Keratinocyte (primary cell): ENCODE data around the gene CFL1. TPM values are rescaled to one million over a fixed set of nuclear protein-coding genes. Genes with fewer than 3 reads are reported as not detected.

Source experiments
- DNase-seq: peaks from one replicate; pipeline ENCODE4 v3.0.0-alpha.2; 2011; ENCODE audit warnings: low read depth, missing footprints, low spot score
- FAIRE-seq: peaks from 2 replicates; lab custom pipeline; 2011; peaks lifted over from hg19 to GRCh38; lab: Jason Lieb, UNC
- H2AFZ ChIP-seq: 2 replicates; pipeline ENCODE4 v1.6.0; 2012; ENCODE audit warnings: low read length, control low read depth, inconsistent platforms; ENCODE audit not compliant: control insufficient read depth
- H3K27ac ChIP-seq: 2 replicates; pipeline ENCODE4 v1.5.1; 2011; ENCODE audit warnings: low read length; ENCODE audit not compliant: control insufficient read depth, insufficient read depth
- H3K27me3 ChIP-seq: 3 replicates; pipeline ENCODE4 v1.6.0; 2011; ENCODE audit warnings: low read length; ENCODE audit not compliant: control insufficient read depth, insufficient read depth; ENCODE audit errors: extremely low read depth
- H3K36me3 ChIP-seq, 2 experiments: 2 replicates in 1 of 2; 3 replicates in 1 of 2; pipeline ENCODE4 v1.5.1; 2011; ENCODE audit warnings: low read length in 2 of 2, mild to moderate bottlenecking in 1 of 2; ENCODE audit not compliant: control insufficient read depth in 2 of 2, insufficient read depth in 2 of 2; ENCODE audit errors: extremely low read depth in 1 of 2
- H3K4me1 ChIP-seq: 3 replicates; pipeline ENCODE4 v1.5.1; 2011; ENCODE audit warnings: low read length; ENCODE audit not compliant: control insufficient read depth, insufficient read depth; ENCODE audit errors: extremely low read depth
- H3K4me2 ChIP-seq: 3 replicates; pipeline ENCODE4 v1.6.0; 2011; ENCODE audit warnings: low read depth, low read length; ENCODE audit not compliant: control insufficient read depth, insufficient read depth; ENCODE audit errors: extremely low read depth
- H3K4me3 ChIP-seq, 3 experiments: fragments of 200-600 bp in 1 of 3; sonication (generic) in 1 of 3; 2 replicates in 2 of 3; 3 replicates in 1 of 3; pipeline ENCODE4 v1.5.1; 2011 to 2016; ENCODE audit warnings: low read length in 3 of 3, mild to moderate bottlenecking in 3 of 3, control low read depth in 2 of 3, inconsistent platforms in 1 of 3, low read depth in 1 of 3, mixed read lengths in 1 of 3, mixed run types in 1 of 3, moderate library complexity in 1 of 3; ENCODE audit not compliant: control insufficient read depth in 2 of 3, insufficient read depth in 2 of 3; ENCODE audit errors: extremely low read depth in 1 of 3
- H3K79me2 ChIP-seq: 2 replicates; pipeline ENCODE4 v1.6.0; 2012; ENCODE audit warnings: low read length; ENCODE audit not compliant: control insufficient read depth, insufficient read depth
- H3K9ac ChIP-seq: 3 replicates; pipeline ENCODE4 v1.6.0; 2011; ENCODE audit warnings: low read length; ENCODE audit not compliant: control insufficient read depth, insufficient read depth; ENCODE audit errors: extremely low read depth
- H3K9me1 ChIP-seq: 3 replicates; pipeline ENCODE4 v1.6.0; 2011; ENCODE audit warnings: low read length; ENCODE audit not compliant: control insufficient read depth, insufficient read depth; ENCODE audit errors: extremely low read depth
- H3K9me3 ChIP-seq: 2 replicates; pipeline ENCODE4 v1.5.1; 2012; ENCODE audit warnings: low read depth, low read length; ENCODE audit not compliant: control insufficient read depth
- H4K20me1 ChIP-seq: 3 replicates; pipeline ENCODE4 v1.6.0; 2011; ENCODE audit warnings: low read length; ENCODE audit not compliant: control insufficient read depth, insufficient read depth; ENCODE audit errors: extremely low read depth
- EZH2 ChIP-seq: IDR thresholded peaks from one replicate; pipeline ENCODE4 v1.6.1; 2012; ENCODE audit warnings: inconsistent platforms, mild to moderate bottlenecking, low read length, moderate library complexity
- dilution Hi-C: fragments of 300-500 bp; cut with MboI; formaldehyde crosslinking; loops from one replicate; pipeline ENCODE4 v1.7.0; 2020; ENCODE audit warnings: low sequenced_read_pairs; ENCODE audit not compliant: extremely low pct_ligation_motif_present
- polyA plus RNA-seq, 5 experiments: library from polyadenylated mRNA; depleted of rRNA in 3 of 5; stranded (reverse) in 3 of 5; stranded (forward) in 1 of 5; unstranded in 1 of 5; fragments of >200 nt; gene quantifications; 1 replicate in 1 of 5; 2 replicates in 3 of 5; 3 replicates in 1 of 5; pipeline versions ENCODE4 v1.2.1 to v1.2.3, GENCODE V29; 2011 to 2012; ENCODE audit warnings: missing spikeins in 2 of 5, low read depth in 1 of 5, low replicate concordance in 1 of 5
- TF ChIP-seq, protein P1 (sequence below), 3 experiments: IDR thresholded peaks in 1 of 3; conservative IDR thresholded peaks in 1 of 3; optimal IDR thresholded peaks in 1 of 3; 2 replicates in 2 of 3; 3 replicates in 1 of 3; pipeline versions ENCODE3 to v1.5.1; 2011; ENCODE audit warnings: low read length in 3 of 3, mild to moderate bottlenecking in 3 of 3, moderate library complexity in 2 of 3, control low read depth in 1 of 3, inconsistent platforms in 1 of 3; ENCODE audit not compliant: insufficient read depth in 2 of 3; ENCODE audit errors: extremely low read depth in 1 of 3

Gene CFL1
- polyA plus RNA-seq, 1 donor (not counting 4 experiments of a cell fraction or from before 2014, with no cell fraction given) = 1,236 TPM

DNA sequence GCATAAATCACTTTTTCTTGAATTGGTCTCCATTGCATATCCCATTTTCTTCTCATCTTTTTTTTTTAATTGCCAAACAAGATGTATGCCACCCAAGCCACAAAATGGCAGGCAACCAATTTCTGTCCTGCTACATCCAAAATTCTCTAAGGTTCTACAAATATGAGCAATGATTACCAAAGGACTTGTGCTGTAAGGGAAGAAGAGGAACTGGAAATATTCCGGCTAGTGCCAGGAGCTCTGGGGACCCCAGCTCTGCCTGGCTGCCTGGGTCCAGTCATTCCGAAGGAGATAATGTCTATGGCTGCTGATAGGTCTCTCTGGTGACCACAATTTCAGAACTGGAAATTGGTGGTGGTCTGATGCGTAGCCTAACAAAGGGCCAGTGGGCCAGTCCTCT is 41.3 kb downstream of the CFL1 start:
- H3K27ac ChIP-seq = no peak overlapping the region
- H3K9me3 ChIP-seq = no peaks in the 10 kb centered on the region
- no peaks in the 10 kb centered on the region for H3K79me2 ChIP-seq
- no peak overlapping the region for H3K4me2 ChIP-seq
- H3K4me3 ChIP-seq = no peak overlapping the region
- TF ChIP-seq, protein P1, sequence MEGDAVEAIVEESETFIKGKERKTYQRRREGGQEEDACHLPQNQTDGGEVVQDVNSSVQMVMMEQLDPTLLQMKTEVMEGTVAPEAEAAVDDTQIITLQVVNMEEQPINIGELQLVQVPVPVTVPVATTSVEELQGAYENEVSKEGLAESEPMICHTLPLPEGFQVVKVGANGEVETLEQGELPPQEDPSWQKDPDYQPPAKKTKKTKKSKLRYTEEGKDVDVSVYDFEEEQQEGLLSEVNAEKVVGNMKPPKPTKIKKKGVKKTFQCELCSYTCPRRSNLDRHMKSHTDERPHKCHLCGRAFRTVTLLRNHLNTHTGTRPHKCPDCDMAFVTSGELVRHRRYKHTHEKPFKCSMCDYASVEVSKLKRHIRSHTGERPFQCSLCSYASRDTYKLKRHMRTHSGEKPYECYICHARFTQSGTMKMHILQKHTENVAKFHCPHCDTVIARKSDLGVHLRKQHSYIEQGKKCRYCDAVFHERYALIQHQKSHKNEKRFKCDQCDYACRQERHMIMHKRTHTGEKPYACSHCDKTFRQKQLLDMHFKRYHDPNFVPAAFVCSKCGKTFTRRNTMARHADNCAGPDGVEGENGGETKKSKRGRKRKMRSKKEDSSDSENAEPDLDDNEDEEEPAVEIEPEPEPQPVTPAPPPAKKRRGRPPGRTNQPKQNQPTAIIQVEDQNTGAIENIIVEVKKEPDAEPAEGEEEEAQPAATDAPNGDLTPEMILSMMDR (optimal IDR thresholded peaks at IDR 0.05 in 1 of 3, IDR thresholded peaks at IDR 0.05 in 1 of 3, conservative IDR thresholded peaks at IDR 0.05 in 1 of 3; ENCODE audit: extremely low read depth in 1 of 3, insufficient read depth in 2 of 3, low read length in 3 of 3) = no peak
- TF ChIP-seq EZH2 = no peak
- no peaks in the 10 kb centered on the region for H4K20me1 ChIP-seq
- DNase-seq (no peak), FAIRE-seq (no peak)
- no peaks in the 10 kb centered on the region for H3K27me3 ChIP-seq
- peaks cover 12% of the 10 kb centered on the region for H3K4me1 ChIP-seq
- H2AFZ ChIP-seq = no peak overlapping the region
- no peaks in the 10 kb centered on the region for H3K9me1 ChIP-seq
- no peak overlapping the region for H3K9ac ChIP-seq
- H3K36me3 ChIP-seq = no peaks in the 10 kb centered on the region
- dilution Hi-C loops = no loop called here

DNA sequence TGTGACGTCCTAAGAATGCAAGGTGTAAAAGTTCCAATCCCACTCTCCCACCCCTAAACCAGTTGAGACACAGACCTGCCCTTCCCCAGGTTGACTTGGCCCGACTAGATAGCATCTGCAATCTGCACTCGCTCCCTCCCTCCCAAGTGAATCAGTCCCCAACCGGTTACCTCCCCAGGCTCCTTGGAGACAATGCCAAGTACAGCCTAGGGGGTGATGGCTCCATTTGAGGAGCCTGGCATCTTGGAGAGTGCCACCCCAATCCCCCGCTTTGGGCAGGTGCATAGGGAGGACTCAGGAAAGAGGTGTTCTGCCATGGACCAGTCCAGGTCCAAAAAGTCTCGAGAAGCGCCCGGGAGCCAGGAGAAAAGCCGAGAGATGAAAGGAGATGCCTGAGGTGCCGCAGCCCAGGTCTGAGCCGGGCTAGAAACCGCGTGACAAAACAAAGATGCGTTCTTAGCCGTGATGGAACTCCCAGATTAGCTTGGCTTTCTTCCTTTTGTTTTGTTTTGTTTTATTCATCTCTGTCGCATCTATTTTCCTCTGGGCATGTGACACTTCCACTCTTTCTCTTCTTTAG is 42.9 kb downstream of the CFL1 start:
- dilution Hi-C loops = no loop called here
- Histone ChIP-seq H3K9me3 (no peaks in the 10 kb centered on the region), H3K79me2 (no peaks in the 10 kb centered on the region), H3K4me3 (no peak overlapping the region), H2AFZ (no peak overlapping the region), H4K20me1 (no peaks in the 10 kb centered on the region), H3K9me1 (no peaks in the 10 kb centered on the region), H3K4me1 (peaks cover 12% of the 10 kb centered on the region), H3K27ac (no peak overlapping the region), H3K36me3 (no peaks in the 10 kb centered on the region), H3K9ac (no peak overlapping the region), H3K27me3 (no peaks in the 10 kb centered on the region), H3K4me2 (no peak overlapping the region)
- TF ChIP-seq, protein P1 (optimal IDR thresholded peaks at IDR 0.05 in 1 of 3, IDR thresholded peaks at IDR 0.05 in 1 of 3, conservative IDR thresholded peaks at IDR 0.05 in 1 of 3; ENCODE audit: extremely low read depth in 1 of 3, insufficient read depth in 2 of 3, low read length in 3 of 3) = no peak
- TF ChIP-seq EZH2 = no peak
- DNase-seq = no peak
- FAIRE-seq = no peak
